H1 (cell line): ENCODE measurements around the gene KCNQ1. TPM values are rescaled to one million over a fixed set of nuclear protein-coding genes. Genes with fewer than 3 reads are reported as not detected.

Experiments used
- CTCF ChIA-PET: fragments of 300-600 bp; sonication (Branson Sonifier 250); formaldehyde crosslinking; loops from one replicate; lab custom pipeline; 2021; ENCODE audit not compliant: partially characterized antibody; lab: Charles Lee
- POLR2A ChIA-PET: fragments of 300-600 bp; sonication (Branson Sonifier 250); formaldehyde crosslinking; loops from one replicate; lab custom pipeline; 2021; ENCODE audit warnings: inconsistent platforms; ENCODE audit not compliant: partially characterized antibody; lab: Charles Lee
- DNase-seq, 2 experiments: peaks; one replicate each; pipeline versions ENCODE4 v3.0.0 to v3.0.0-alpha.2; 2010 to 2022; ENCODE audit warnings: low spot score in 2 of 2, low read depth in 1 of 2, mixed read lengths in 1 of 2
- FAIRE-seq: peaks from 2 replicates; lab custom pipeline; 2011; peaks lifted over from hg19 to GRCh38; lab: Jason Lieb, UNC
- H2AFZ ChIP-seq: 2 replicates; pipeline ENCODE4 v1.8.1; 2012; ENCODE audit warnings: low read length, inconsistent platforms
- H2AK5ac ChIP-seq: 2 replicates; pipeline ENCODE4 v1.6.1; 2013; ENCODE audit warnings: low read depth, low read length
- H2BK120ac ChIP-seq: replicated peaks from 2 replicates; pipeline ENCODE3; 2013; ENCODE audit warnings: low read depth, low read length, inconsistent platforms
- H2BK12ac ChIP-seq: 2 replicates; pipeline ENCODE4 v1.6.1; 2013; ENCODE audit warnings: low read depth, low read length
- H2BK15ac ChIP-seq: 2 replicates; pipeline ENCODE4 v1.6.1; 2013; ENCODE audit warnings: low read length
- H2BK20ac ChIP-seq: 2 replicates; pipeline ENCODE4 v1.6.1; 2013; ENCODE audit warnings: low read length
- H2BK5ac ChIP-seq: 2 replicates; pipeline ENCODE4 v1.6.1; 2013; ENCODE audit warnings: low read depth, low read length
- H3K14ac ChIP-seq: 2 replicates; pipeline ENCODE4 v1.6.1; 2013; ENCODE audit warnings: inconsistent platforms; ENCODE audit not compliant: insufficient read length
- H3K18ac ChIP-seq: 2 replicates; pipeline ENCODE4 v1.6.1; 2013; ENCODE audit warnings: low read length; ENCODE audit errors: extremely low read depth
- H3K23ac ChIP-seq: 2 replicates; pipeline ENCODE4 v1.6.1; 2013; ENCODE audit warnings: inconsistent platforms; ENCODE audit not compliant: insufficient read length
- H3K23me2 ChIP-seq: 2 replicates; pipeline ENCODE4 v1.6.1; 2013; ENCODE audit warnings: low read depth, low read length
- H3K27ac ChIP-seq: 2 replicates; pipeline ENCODE4 v1.6.1; 2011; ENCODE audit warnings: low read depth, low read length, inconsistent platforms
- H3K27me3 ChIP-seq, 4 experiments: replicated peaks in 1 of 4; 1 replicate in 1 of 4; 2 replicates in 3 of 4; pipeline versions ENCODE4 v1.6.1 to v1.8.1; 2011 to 2013; ENCODE audit warnings: low read length in 3 of 4, mild to moderate bottlenecking in 3 of 4, inconsistent platforms in 2 of 4, mixed read lengths in 2 of 4, moderate library complexity in 1 of 4; ENCODE audit not compliant: control insufficient read depth in 3 of 4, insufficient read depth in 3 of 4; ENCODE audit errors: extremely low read depth in 1 of 4
- H3K36me3 ChIP-seq, 4 experiments: 2 replicates each; pipeline versions ENCODE4 v1.6.1 to v1.8.1; 2011 to 2013; ENCODE audit warnings: mild to moderate bottlenecking in 4 of 4, low read length in 3 of 4, moderate library complexity in 2 of 4, control low read depth in 1 of 4, inconsistent platforms in 1 of 4; ENCODE audit not compliant: insufficient read depth in 4 of 4, control insufficient read depth in 2 of 4
- H3K4ac ChIP-seq: replicated peaks from 2 replicates; pipeline ENCODE3; 2013; ENCODE audit warnings: low read length, low read depth, mixed read lengths, inconsistent platforms; ENCODE audit not compliant: insufficient read length
- H3K4me1 ChIP-seq, 4 experiments: replicated peaks in 1 of 4; 1 replicate in 1 of 4; 2 replicates in 3 of 4; pipeline versions ENCODE4 v1.6.1 to v1.8.1; 2011 to 2013; ENCODE audit warnings: low read length in 3 of 4, inconsistent platforms in 2 of 4, mixed read lengths in 1 of 4; ENCODE audit not compliant: insufficient read depth in 4 of 4, control insufficient read depth in 3 of 4
- H3K4me2 ChIP-seq, 2 experiments: 2 replicates each; pipeline versions ENCODE4 v1.6.1 to v1.8.1; 2011 to 2013; ENCODE audit warnings: low read depth in 2 of 2, low read length in 2 of 2, control low read depth in 1 of 2, inconsistent platforms in 1 of 2, mild to moderate bottlenecking in 1 of 2; ENCODE audit not compliant: insufficient read depth in 1 of 2
- H3K4me3 ChIP-seq, 4 experiments: fragments of 200-600, 300-600 bp in 1 of 4; sonication (generic), shearing (Covaris generic), sonication (Bioruptor Twin) in 1 of 4; 2 replicates each; pipeline versions ENCODE4 v1.5.1 to v1.8.1; 2011 to 2016; ENCODE audit warnings: low read length in 4 of 4, low read depth in 3 of 4, control low read depth in 2 of 4, inconsistent platforms in 2 of 4, mild to moderate bottlenecking in 2 of 4, mixed read lengths in 1 of 4, moderate library complexity in 1 of 4; ENCODE audit not compliant: insufficient read depth in 2 of 4; ENCODE audit errors: extremely low read depth in 1 of 4
- H3K56ac ChIP-seq: replicated peaks from 2 replicates; pipeline ENCODE3; 2013; ENCODE audit warnings: low read depth, mild to moderate bottlenecking, mixed read lengths, low read length, inconsistent platforms; ENCODE audit not compliant: insufficient read length
- H3K79me1 ChIP-seq: 2 replicates; pipeline ENCODE4 v1.6.1; 2013; ENCODE audit warnings: low read depth, low read length, control low read depth
- H3K79me2 ChIP-seq, 2 experiments: 2 replicates each; pipeline versions ENCODE4 v1.6.1 to v1.8.1; 2012 to 2013; ENCODE audit warnings: low read length in 2 of 2, mild to moderate bottlenecking in 2 of 2, inconsistent platforms in 1 of 2; ENCODE audit not compliant: insufficient read depth in 2 of 2, control insufficient read depth in 1 of 2
- H3K9ac ChIP-seq, 4 experiments: replicated peaks in 1 of 4; 1 replicate in 1 of 4; 2 replicates in 3 of 4; pipeline versions ENCODE4 v1.6.1 to v1.8.1; 2011 to 2013; ENCODE audit warnings: low read depth in 3 of 4, low read length in 3 of 4, control low read depth in 2 of 4, mild to moderate bottlenecking in 2 of 4, moderate library complexity in 2 of 4, inconsistent platforms in 1 of 4; ENCODE audit errors: extremely low read depth in 1 of 4
- H3K9me3 ChIP-seq, 2 experiments: 2 replicates each; pipeline versions ENCODE4 v1.6.1 to v1.8.1; 2012 to 2013; ENCODE audit warnings: mild to moderate bottlenecking in 2 of 2, moderate library complexity in 2 of 2, control low read depth in 1 of 2, inconsistent platforms in 1 of 2, low read depth in 1 of 2, low read length in 1 of 2, mixed read lengths in 1 of 2; ENCODE audit not compliant: insufficient read depth in 2 of 2
- H4K20me1 ChIP-seq, 2 experiments: replicated peaks in 1 of 2; 2 replicates each; pipeline versions ENCODE3 to v1.8.1; 2011 to 2013; ENCODE audit warnings: inconsistent platforms in 2 of 2, low read length in 2 of 2, mild to moderate bottlenecking in 1 of 2; ENCODE audit not compliant: insufficient read depth in 2 of 2, control insufficient read depth in 1 of 2
- H4K5ac ChIP-seq: 2 replicates; pipeline ENCODE4 v1.6.1; 2013; ENCODE audit warnings: low read length, low read depth, mixed read lengths, inconsistent platforms; ENCODE audit not compliant: insufficient read length
- H4K8ac ChIP-seq: 2 replicates; pipeline ENCODE4 v1.8.0; 2013; ENCODE audit warnings: mild to moderate bottlenecking, moderate library complexity, low read length, inconsistent platforms; ENCODE audit not compliant: insufficient read depth; ENCODE audit errors: extremely low read depth
- H4K91ac ChIP-seq: replicated peaks from 2 replicates; pipeline ENCODE3; 2013; ENCODE audit warnings: low read length, mixed read lengths, inconsistent platforms; ENCODE audit not compliant: insufficient read length
- ASH2L ChIP-seq: fragments of 200-600, 300-600 bp; sonication (generic); IDR thresholded peaks from one replicate; pipeline ENCODE4 v1.7.1; 2017; ENCODE audit warnings: low read length
- BACH1 ChIP-seq: IDR thresholded peaks from 2 replicates; pipeline ENCODE4 v1.6.1; 2012; ENCODE audit warnings: low read length, improper control_type of control experiment
- BRCA1 ChIP-seq: IDR thresholded peaks from 2 replicates; pipeline ENCODE4 v1.6.1; 2012; ENCODE audit warnings: low read depth, low read length, improper control_type of control experiment
- FOSL1 ChIP-seq: IDR thresholded peaks from 2 replicates; pipeline ENCODE4 v1.6.1; 2011; ENCODE audit warnings: mild to moderate bottlenecking, low read depth, low read length, moderate library complexity; ENCODE audit not compliant: insufficient read depth
- GABPA ChIP-seq: IDR thresholded peaks from 2 replicates; pipeline ENCODE4 v1.6.1; 2011; ENCODE audit warnings: mild to moderate bottlenecking, low read length, moderate library complexity, borderline replicate concordance; ENCODE audit not compliant: insufficient read depth
- HDAC2 ChIP-seq, 2 experiments: fragments of 300-600 bp in 1 of 2; sonication (generic) in 1 of 2; IDR thresholded peaks; 2 replicates each; pipeline ENCODE4 v1.6.1; 2011 to 2012; ENCODE audit warnings: low read depth in 2 of 2, low read length in 2 of 2, mild to moderate bottlenecking in 2 of 2, moderate library complexity in 2 of 2, borderline replicate concordance in 1 of 2, inconsistent platforms in 1 of 2
- HDAC6 ChIP-seq: IDR thresholded peaks from one replicate; pipeline ENCODE4 v1.7.1; 2012; ENCODE audit warnings: low read depth, mild to moderate bottlenecking, inconsistent platforms, low read length, moderate library complexity
- JUND ChIP-seq: IDR thresholded peaks from 2 replicates; pipeline ENCODE4 v1.6.1; 2011; ENCODE audit warnings: mild to moderate bottlenecking, improper control_type of control experiment, low read length
- KDM5A ChIP-seq: fragments of 200-600 bp; IDR thresholded peaks from 2 replicates; pipeline ENCODE4 v1.7.1; 2012; ENCODE audit warnings: mild to moderate bottlenecking, low read length, inconsistent platforms, mixed read lengths
- POLR2AphosphoS5 ChIP-seq: IDR thresholded peaks from 2 replicates; pipeline ENCODE4 v1.6.1; 2011; ENCODE audit warnings: low read depth, low read length
- RFX5 ChIP-seq: IDR thresholded peaks from 2 replicates; pipeline ENCODE4 v1.6.1; 2011; ENCODE audit warnings: low read depth, low read length, improper control_type of control experiment, borderline replicate concordance
- SIX5 ChIP-seq: IDR thresholded peaks from 2 replicates; pipeline ENCODE4 v1.6.1; 2011; ENCODE audit warnings: mild to moderate bottlenecking, low read depth, low read length
- TEAD4 ChIP-seq: IDR thresholded peaks from 2 replicates; pipeline ENCODE4 v1.6.1; 2012; ENCODE audit warnings: low read depth, low read length, inconsistent platforms, mixed read lengths
- ZNF274 ChIP-seq: IDR thresholded peaks from 2 replicates; pipeline ENCODE4 v1.7.0; 2012; ENCODE audit warnings: low read length, borderline replicate concordance; ENCODE audit errors: extremely low read depth
- WGBS, 2 experiments: shearing (Covaris generic) in 1 of 2; methylation state at CpG; one replicate each; pipeline versions ENCODE4 v1.1.6 to v1.1.7; 2013 to 2015; ENCODE audit warnings: low lambda C conversion rate in 2 of 2, mixed read lengths in 2 of 2, inconsistent platforms in 1 of 2, low coverage in 1 of 2, missing lambda C conversion rate in 1 of 2; ENCODE audit not compliant: insufficient replicate concordance in 2 of 2, insufficient coverage in 1 of 2, insufficient read length in 1 of 2; ENCODE audit errors: extremely low coverage in 1 of 2, missing lambda C conversion rate in 1 of 2; 5-methylcytosine and 5-hydroxymethylcytosine counted together
- polyA plus RNA-seq, 7 experiments: library from polyadenylated mRNA; depleted of rRNA in 3 of 7; stranded (reverse) in 5 of 7; unstranded in 2 of 7; fragments of >200 nt in 5 of 7; fragments of 200-250 nt in 2 of 7; gene quantifications; 1 replicate in 5 of 7; 2 replicates in 1 of 7; 4 replicates in 1 of 7; pipeline versions ENCODE4 v1.2.1 to v1.2.3, GENCODE V29; 2011 to 2013; ENCODE audit warnings: missing spikeins in 2 of 7, mixed read lengths in 2 of 7
- total RNA-seq: library from RNA; stranded (reverse); fragmentation: NEBNext Ultra II Directional; extraction: Animal tissue kit (Norgen Biotek cat#: 25700); gene quantifications from 2 replicates; pipeline ENCODE4 v1.2.1, GENCODE V29; 2021

The KCNQ1 gene
- total and polyA plus RNA-seq, 2 of the 8 experiments (the other 6 are each of a cell fraction or from before 2014, with no cell fraction given) = 1.9 to 2.0 TPM

DNA sequence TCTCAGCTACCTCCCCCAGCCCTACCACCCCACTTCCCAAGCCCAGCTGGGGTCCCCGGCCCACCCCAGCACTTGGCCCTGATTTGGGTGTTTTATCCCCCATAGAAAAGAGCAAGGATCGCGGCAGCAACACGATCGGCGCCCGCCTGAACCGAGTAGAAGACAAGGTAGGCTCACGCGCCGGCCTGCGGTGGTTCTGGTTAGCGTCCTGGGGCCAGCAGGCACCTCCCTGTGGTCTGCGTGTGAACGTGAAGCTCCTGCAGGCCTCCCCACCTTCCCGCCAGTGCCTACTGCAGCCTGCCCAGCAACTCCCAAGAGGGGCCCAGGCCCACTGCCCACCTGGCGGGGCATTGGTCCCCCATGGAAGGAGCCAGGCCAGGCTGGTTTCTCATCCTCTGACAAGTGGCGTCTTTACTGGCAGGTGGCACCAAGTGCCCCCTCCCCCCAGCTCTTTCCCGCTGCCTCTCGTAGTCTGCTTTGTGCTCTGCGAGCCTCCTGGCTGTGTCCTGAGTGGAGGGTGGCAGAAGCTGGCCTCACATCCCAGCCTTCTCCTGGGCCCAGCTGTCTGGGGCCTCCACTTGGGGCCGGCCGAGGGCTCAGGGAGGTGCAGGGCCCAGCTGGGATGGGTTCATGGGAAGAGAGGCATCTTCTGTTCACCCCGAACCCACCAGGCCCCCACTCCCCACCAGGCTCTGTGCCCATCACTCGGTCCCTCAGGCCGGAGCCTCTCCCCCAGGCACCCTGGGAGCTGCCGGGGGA, 333.2 kb downstream of the KCNQ1 start:
- no peak overlapping the region for H3K4me3 ChIP-seq

More for the DNA sequence above, 333.2 kb downstream of the KCNQ1 start:
- ChIA-PET POLR2A (no interaction called here), CTCF (interaction anchor here (0.6 to 1.5 kb wide), 5 partner anchors 69 to 244 kb away, joined by 3 to 4 read pairs (median 3); no protein-coding TSS in a partner anchor)
- no peak overlapping the region for H3K4me2 ChIP-seq
- H3K79me1 ChIP-seq = no peaks in the 10 kb centered on the region
- H3K4ac ChIP-seq = no peak overlapping the region
- WGBS, 2 experiments = 92% methylated on average over 21 of the region's 27 CpGs; no CpG with 5 or more reads in 1 of the 2 experiments
- H3K56ac ChIP-seq = no peak overlapping the region
- no peaks in the 10 kb centered on the region for H3K79me2 ChIP-seq
- no peak overlapping the region for H2BK20ac ChIP-seq
- DNase-seq = peak in 1 of 2 experiments; percentile 46
- no peaks in the 10 kb centered on the region for H4K20me1 ChIP-seq
- H2BK12ac ChIP-seq = no peak overlapping the region
- H3K23ac ChIP-seq = no peak overlapping the region
- peaks cover 0 to 21% (median 10%) of the 10 kb centered on the region in 4 experiments; a peak in 6 of 7 replicates for H3K27me3 ChIP-seq
- H3K9me3 ChIP-seq = no peaks in the 10 kb centered on the region
- no peak overlapping the region for H2BK5ac ChIP-seq
- no peak overlapping the region for H4K5ac ChIP-seq
- peaks cover 0 to 6% (median 0%) of the 10 kb centered on the region in 4 experiments; a peak in 2 of 7 replicates for H3K4me1 ChIP-seq
- no peak overlapping the region for H4K91ac ChIP-seq
- H2BK120ac ChIP-seq = no peak overlapping the region
- no peaks in the 10 kb centered on the region for H3K36me3 ChIP-seq
- no peak overlapping the region for H3K14ac ChIP-seq
- H4K8ac ChIP-seq = no peak overlapping the region
- FAIRE-seq = no peak
- H3K18ac ChIP-seq = no peak overlapping the region
- no peak overlapping the region for H2BK15ac ChIP-seq
- no peak overlapping the region for H3K27ac ChIP-seq
- no peaks in the 10 kb centered on the region for H3K23me2 ChIP-seq
- no peak overlapping the region for H2AFZ ChIP-seq
- H2AK5ac ChIP-seq = no peak overlapping the region
- H3K9ac ChIP-seq = no peak overlapping the region
- TF ChIP-seq JUND (no peak), ZNF274 (no peak), HDAC2 (IDR thresholded peaks at IDR 0.05; ENCODE audit: borderline replicate concordance in 1 of 2, low read depth in 2 of 2, low read length in 2 of 2) (no peak), RFX5 (no peak), BACH1 (no peak), TEAD4 (no peak), BRCA1 (no peak), ASH2L (no peak), SIX5 (no peak), GABPA (no peak), POLR2AphosphoS5 (no peak), KDM5A (no peak), FOSL1 (no peak), HDAC6 (no peak)
